NCI-H82 (cell line): ENCODE measurements around the gene FITM2.
"Not testable (repeated sequence)": the region's sequence is repeated elsewhere in the genome, so short reads cannot be mapped to it uniquely, and the experiment has no call there.

Experiments
- DNase-seq: peaks from one replicate; lab custom pipeline; 2025; lab: John Stamatoyannopoulos, UW

Gene FITM2

GRCh38 chr20:44310664-44311639 lies at the start of gene FITM2:
Gene FITM2, minus strand, starts transcription at chr20:44311202. Its CDS starts 54 bp downstream, at chr20:44311148.
- DNase-seq: peak; percentile 97

GRCh38 chr20:44360221-44360620 lies 49.2 kb upstream of the FITM2 start:
- no peak for DNase-seq

GRCh38 chr20:44358776-44359175 lies 47.8 kb upstream of the FITM2 start:
- DNase-seq: no peak

GRCh38 chr20:44357555-44358125 lies 46.6 kb upstream of the FITM2 start:
- DNase-seq: no peak

GRCh38 chr20:44357020-44357419 lies 46.0 kb upstream of the FITM2 start:
- DNase-seq: no peak

GRCh38 chr20:44356353-44356723 lies 45.3 kb upstream of the FITM2 start:
- no peak for DNase-seq

GRCh38 chr20:44355498-44356352 lies 44.7 kb upstream of the FITM2 start, which contains the start of gene HNF4A:
Gene HNF4A, plus strand, starts transcription at chr20:44355699. Its CDS starts 106 bp downstream, at chr20:44355805.
- DNase-seq: peak; percentile 17

GRCh38 chr20:44354979-44355497 lies 44.0 kb upstream of the FITM2 start:
- no peak for DNase-seq

GRCh38 chr20:44350567-44350966 lies 39.6 kb upstream of the FITM2 start:
- no peak for DNase-seq

- no peak for DNase-seq
These were observed 38.3 kb upstream of the FITM2 start for GRCh38 chr20:44349349-44349748.

GRCh38 chr20:44348168-44348659 lies 37.2 kb upstream of the FITM2 start:
- DNase-seq: no peak

GRCh38 chr20:44345941-44346340 lies 34.9 kb upstream of the FITM2 start:
- not testable (repeated sequence) for DNase-seq

GRCh38 chr20:44345147-44345546 lies 34.1 kb upstream of the FITM2 start:
- DNase-seq: no peak

- DNase-seq: no peak
These were observed 33.7 kb upstream of the FITM2 start for GRCh38 chr20:44344723-44345122.

GRCh38 chr20:44343162-44343675 lies 32.2 kb upstream of the FITM2 start:
- no peak for DNase-seq

- DNase-seq: no peak
These were observed 31.2 kb upstream of the FITM2 start for GRCh38 chr20:44342248-44342647.

- DNase-seq: no peak
These were observed 25.9 kb upstream of the FITM2 start, which contains the start of gene R3HDML for GRCh38 chr20:44336725-44337380. Gene R3HDML, plus strand, starts transcription at chr20:44337043. Its CDS starts 115 bp downstream, at chr20:44337158.

- no peak for DNase-seq
These were observed 25.1 kb upstream of the FITM2 start for GRCh38 chr20:44336086-44336485.

GRCh38 chr20:44335675-44336074 lies 24.7 kb upstream of the FITM2 start:
- DNase-seq: no peak

- DNase-seq: no peak
These were observed 23.7 kb upstream of the FITM2 start for GRCh38 chr20:44334709-44335108.

- no peak for DNase-seq
These were observed 23.3 kb upstream of the FITM2 start for GRCh38 chr20:44334306-44334705.
